GM23248 (cell line): ENCODE data around the gene ASB1.

Source experiments
- EZH2 ChIP-seq: fragments of 200-600 bp; sonication (generic); IDR thresholded peaks from 2 replicates; pipeline ENCODE4 v1.6.1; 2018; ENCODE audit warnings: antibody characterized with exemption, mild to moderate bottlenecking; ENCODE audit not compliant: insufficient read depth, poor library complexity, severe bottlenecking
- EZH2phosphoT487 ChIP-seq: fragments of 200-600 bp; sonication (generic); IDR thresholded peaks from 2 replicates; pipeline ENCODE4 v1.6.1; 2018; ENCODE audit warnings: antibody characterized with exemption, moderate library complexity, mild to moderate bottlenecking, low read depth; ENCODE audit not compliant: insufficient read depth

- no peak for TF ChIP-seq EZH2
- no peak for TF ChIP-seq EZH2phosphoT487
Measured at GRCh38 chr2:238493880-238494572, 67.3 kb downstream of the ASB1 start.
